Stimulated activated CD8-positive, alpha-beta memory T cell treated with anti-CD3 and anti-CD28 coated beads, Interleukin-15, amount 100 ng/mL, for 48 hours (primary cell): ENCODE data around the gene GRID1.
"Not testable (repeated sequence)": the region's sequence is repeated elsewhere in the genome, so short reads cannot be mapped to it uniquely, and the experiment has no call there.

Source experiments
- DNase-seq, 2 donors: peaks; one replicate each; pipeline ENCODE4 v3.0.0-alpha.2; 2020; ENCODE audit warnings: low read depth in 2 of 2

GRID1 gene

GRCh38 chr10:85724215-85724614 lies 642.4 kb downstream of the GRID1 start:
- DNase-seq: no peak

- DNase-seq: no peak
Observed at GRCh38 chr10:85720931-85721590, 645.5 kb downstream of the GRID1 start.

- DNase-seq: no peak
Observed at GRCh38 chr10:85719408-85719807, 647.2 kb downstream of the GRID1 start.

- no peak for DNase-seq
Observed at GRCh38 chr10:85713885-85714284, 652.7 kb downstream of the GRID1 start.

GRCh38 chr10:85702768-85703167 lies 663.8 kb downstream of the GRID1 start:
- no peak for DNase-seq

- DNase-seq: not testable (repeated sequence)
Observed at GRCh38 chr10:85699066-85699465, 667.5 kb downstream of the GRID1 start.

GRCh38 chr10:85696893-85697292 lies 669.7 kb downstream of the GRID1 start:
- no peak for DNase-seq

GRCh38 chr10:85682621-85683020 lies 684.0 kb downstream of the GRID1 start:
- DNase-seq: no peak

- no peak for DNase-seq
Observed at GRCh38 chr10:85679710-85680109, 686.9 kb downstream of the GRID1 start.

- no peak for DNase-seq
Observed at GRCh38 chr10:85679061-85679460, 687.5 kb downstream of the GRID1 start.

- no peak for DNase-seq
Observed at GRCh38 chr10:85674851-85675250, 691.7 kb downstream of the GRID1 start.

GRCh38 chr10:85673270-85673669 lies 693.3 kb downstream of the GRID1 start:
- DNase-seq: no peak

GRCh38 chr10:85671530-85671929 lies 695.1 kb downstream of the GRID1 start:
- DNase-seq: no peak

- DNase-seq: no peak
Observed at GRCh38 chr10:85668522-85668921, 698.1 kb downstream of the GRID1 start.

- no peak for DNase-seq
Observed at GRCh38 chr10:85667638-85668233, 698.9 kb downstream of the GRID1 start.

GRCh38 chr10:85666987-85667386 lies 699.6 kb downstream of the GRID1 start:
- no peak for DNase-seq

GRCh38 chr10:85666102-85666501 lies 700.5 kb downstream of the GRID1 start:
- DNase-seq: no peak

- no peak for DNase-seq
Observed at GRCh38 chr10:85665681-85666080, 700.9 kb downstream of the GRID1 start.

- DNase-seq: no peak
Observed at GRCh38 chr10:85665078-85665477, 701.5 kb downstream of the GRID1 start.

GRCh38 chr10:85661123-85661522 lies 705.5 kb downstream of the GRID1 start:
- no peak for DNase-seq

- no peak for DNase-seq
Observed at GRCh38 chr10:85659331-85659730, 707.3 kb downstream of the GRID1 start.

GRCh38 chr10:85658518-85658917 lies 708.1 kb downstream of the GRID1 start:
- no peak for DNase-seq

GRCh38 chr10:85657476-85658113 lies 709.0 kb downstream of the GRID1 start:
- no peak for DNase-seq
